HG03520 (cell line): ENCODE measurements around the gene PCA3.

ENCODE experiments used
- ATAC-seq: cut with Tn5 transposase; IDR thresholded peaks from one replicate; pipeline ENCODE4 v1.9.1; 2021; ENCODE audit warnings: mild to moderate bottlenecking, moderate library complexity; ENCODE audit not compliant: unreplicated experiment

Gene PCA3

DNA sequence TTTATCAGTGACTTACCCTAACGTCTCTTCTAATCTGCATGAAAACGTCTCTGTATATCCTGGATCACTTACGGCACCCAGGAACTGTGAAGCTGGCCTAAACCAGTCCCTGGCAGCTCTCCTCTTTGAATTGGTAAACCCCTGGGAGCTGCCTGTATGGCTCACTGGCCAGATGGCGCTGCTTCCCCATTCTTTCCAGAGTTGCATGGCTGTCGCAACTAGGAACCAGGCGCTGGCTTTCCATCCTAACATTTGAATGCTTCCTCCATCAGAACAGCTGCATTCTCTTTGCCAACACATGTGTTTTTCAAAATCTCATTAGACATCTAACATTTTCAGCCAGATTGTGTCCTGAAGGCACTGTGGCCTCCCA lies 8.0 kb upstream of the PCA3 start:
- ATAC-seq = no peak

DNA sequence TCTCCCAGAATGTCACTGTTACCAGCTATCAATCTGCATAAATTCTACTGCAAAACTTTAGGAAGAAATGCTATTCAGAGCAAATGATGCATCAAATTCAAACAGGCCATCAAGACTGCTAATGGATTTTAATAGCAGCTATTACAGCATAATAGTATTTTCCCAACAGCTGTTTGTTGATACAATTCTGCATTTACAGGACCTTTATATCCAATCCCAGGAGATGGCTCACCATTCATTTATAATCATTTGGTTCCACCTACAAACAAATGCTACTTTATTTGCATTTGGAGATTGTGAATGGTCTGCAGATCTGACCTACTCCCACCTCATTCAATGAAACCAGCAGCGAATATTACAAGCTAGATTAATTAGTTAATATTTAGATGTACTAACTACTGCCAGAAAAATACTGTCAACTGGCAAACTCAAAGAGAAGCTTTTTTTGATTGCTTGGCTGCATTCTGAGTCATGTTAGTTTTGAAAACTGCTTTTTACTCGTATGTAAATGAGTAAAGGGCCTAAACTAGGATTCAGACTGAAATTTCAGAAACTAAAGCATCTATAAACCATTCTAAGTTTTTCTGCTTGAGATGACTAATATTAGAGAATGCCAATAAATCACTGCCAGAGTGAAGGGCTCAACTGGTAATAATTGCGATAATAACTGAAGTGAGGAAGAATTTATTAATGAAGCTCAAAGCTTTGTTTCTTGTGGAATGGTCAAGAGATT lies 7.1 kb upstream of the PCA3 start:
- no peak for ATAC-seq

DNA sequence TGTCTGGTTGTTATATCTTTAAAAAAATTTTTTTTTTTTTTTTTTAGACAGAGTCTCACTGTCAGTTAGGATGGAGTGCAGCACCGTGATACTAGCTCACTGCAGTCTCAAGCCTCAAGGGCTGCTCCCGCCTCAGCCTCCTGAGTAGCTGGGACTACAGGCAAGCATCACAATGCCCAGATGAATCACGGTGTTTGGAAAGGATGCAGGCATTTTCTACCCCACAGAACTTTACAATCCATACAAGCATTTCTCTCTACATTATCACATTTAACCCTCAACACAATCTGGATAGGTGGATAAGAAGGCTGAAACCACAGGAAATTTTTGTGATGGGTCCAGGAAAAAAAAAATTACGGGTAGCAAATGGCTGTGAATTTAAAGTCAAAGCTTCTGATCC lies 5.8 kb upstream of the PCA3 start:
- no peak for ATAC-seq

DNA sequence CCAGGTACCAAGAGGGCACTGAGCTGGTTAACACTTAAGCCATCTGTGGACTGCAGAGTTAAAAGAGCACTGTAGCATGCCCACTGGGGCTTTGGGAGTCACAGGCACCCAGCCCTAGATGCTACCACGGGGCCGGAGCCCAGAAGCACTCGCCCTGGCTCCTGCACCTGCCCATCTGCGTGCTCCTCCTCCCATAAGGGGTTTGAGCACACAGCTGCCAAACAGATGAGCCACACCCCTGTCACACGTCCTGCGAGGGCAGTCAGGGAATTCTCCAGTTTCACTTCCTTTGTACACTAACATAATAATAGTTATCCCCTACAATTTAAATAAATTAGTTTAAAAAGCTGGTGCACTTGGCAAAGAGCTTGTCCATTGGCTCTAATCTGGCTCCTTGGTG lies 4.5 kb upstream of the PCA3 start:
- ATAC-seq = no peak

DNA sequence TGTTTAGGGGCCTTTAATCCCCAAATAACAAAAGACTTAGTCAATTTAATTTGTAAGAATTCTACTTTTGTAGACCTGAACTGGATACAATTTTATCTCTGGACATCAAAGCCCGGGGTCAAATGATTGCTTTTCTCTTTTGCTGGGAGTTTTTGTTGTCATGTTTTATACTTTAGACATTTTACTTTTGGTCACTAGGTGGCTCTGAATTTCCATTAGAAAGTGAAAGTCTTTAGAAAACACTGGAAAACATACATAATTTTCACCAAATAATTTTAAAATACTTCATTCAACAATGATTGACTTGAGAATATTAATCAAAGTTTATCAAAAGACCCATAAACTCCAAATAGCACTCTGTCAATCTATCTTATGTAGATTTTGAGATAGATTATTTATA lies 2.8 kb upstream of the PCA3 start:
- no peak for ATAC-seq

DNA sequence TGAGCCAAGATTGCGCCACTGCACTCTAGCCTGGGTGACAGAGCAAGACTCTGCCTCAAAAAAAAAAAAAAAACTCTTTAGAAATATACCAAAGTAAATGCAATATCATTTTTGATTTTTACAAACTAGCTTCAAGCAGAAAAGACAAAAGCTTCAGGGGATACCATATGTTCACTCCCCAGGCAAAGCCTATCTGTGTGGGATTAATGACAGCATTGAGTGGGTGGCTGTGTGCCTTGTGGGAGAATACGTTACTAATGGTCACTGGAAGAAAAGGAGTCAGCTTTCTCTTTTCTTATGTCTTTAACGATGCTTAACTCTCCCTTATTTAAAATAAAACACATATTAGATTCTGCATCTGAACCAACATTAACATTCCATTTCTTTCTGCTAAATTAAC lies 1.9 kb downstream of the PCA3 start:
- ATAC-seq = no peak

DNA sequence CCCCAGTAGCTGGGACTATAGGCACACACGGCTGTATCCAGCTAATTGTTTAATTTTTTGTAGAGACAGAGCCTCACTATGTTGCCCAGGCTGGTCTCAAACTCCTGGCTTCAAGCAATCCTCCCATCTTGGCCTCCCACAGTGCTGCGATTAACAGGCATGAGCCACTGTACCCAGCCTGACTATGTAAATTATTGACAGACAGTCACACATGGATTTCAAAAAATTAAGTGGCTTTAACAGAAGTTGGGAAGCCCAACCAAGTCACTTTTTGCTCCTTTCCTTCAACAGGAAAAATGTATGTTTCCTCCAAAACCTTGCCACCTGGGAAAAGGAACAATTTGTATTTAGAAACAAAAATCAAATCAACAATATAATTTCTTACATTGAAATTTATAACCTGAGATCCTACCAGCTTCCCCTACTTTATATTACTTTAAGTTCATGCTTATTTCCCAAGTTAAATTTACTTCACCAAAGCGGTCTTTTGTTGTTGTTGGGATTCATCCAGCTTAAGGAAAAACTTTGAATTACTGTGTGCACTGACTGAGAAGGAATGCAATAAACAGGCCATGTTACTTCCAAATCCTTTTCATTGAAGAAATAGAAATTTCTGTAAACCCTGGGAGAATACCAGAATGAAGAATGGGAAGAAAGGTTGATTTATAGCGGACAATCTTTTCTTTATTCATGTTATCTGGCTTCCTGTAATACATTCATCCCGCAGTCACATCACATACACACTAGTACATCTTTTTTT lies 8.6 kb downstream of the PCA3 start:
- ATAC-seq = no peak

DNA sequence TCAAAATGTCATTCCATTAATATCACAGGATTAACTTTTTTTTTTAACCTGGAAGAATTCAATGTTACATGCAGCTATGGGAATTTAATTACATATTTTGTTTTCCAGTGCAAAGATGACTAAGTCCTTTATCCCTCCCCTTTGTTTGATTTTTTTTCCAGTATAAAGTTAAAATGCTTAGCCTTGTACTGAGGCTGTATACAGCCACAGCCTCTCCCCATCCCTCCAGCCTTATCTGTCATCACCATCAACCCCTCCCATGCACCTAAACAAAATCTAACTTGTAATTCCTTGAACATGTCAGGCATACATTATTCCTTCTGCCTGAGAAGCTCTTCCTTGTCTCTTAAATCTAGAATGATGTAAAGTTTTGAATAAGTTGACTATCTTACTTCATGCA lies 20.6 kb downstream of the PCA3 start:
- ATAC-seq = no peak

DNA sequence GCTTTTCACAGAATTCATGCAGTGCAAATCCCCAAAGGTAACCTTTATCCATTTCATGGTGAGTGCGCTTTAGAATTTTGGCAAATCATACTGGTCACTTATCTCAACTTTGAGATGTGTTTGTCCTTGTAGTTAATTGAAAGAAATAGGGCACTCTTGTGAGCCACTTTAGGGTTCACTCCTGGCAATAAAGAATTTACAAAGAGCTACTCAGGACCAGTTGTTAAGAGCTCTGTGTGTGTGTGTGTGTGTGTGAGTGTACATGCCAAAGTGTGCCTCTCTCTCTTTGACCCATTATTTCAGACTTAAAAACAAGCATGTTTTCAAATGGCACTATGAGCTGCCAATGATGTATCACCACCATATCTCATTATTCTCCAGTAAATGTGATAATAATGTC lies 21.3 kb downstream of the PCA3 start:
- ATAC-seq = no peak

DNA sequence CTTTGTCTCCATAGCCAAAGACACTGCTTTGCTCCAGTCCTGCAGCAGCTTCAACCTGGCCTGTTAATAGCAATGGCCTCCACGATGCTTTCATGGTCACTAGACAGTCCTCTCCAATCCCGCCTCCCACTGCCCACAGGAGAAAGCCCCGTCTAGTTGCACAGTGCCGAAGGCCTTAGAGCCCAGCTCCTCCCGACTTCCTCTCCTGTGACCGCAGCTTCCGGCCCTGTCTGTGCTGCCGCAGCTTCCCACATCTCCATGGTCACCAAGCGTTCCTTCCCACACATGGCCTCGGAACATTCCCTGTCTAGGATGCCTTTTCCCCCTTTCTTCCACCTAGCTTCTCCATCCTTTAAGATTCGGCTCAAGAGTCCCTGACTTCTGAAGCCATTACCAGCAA lies 23.4 kb downstream of the PCA3 start:
- no peak for ATAC-seq

DNA sequence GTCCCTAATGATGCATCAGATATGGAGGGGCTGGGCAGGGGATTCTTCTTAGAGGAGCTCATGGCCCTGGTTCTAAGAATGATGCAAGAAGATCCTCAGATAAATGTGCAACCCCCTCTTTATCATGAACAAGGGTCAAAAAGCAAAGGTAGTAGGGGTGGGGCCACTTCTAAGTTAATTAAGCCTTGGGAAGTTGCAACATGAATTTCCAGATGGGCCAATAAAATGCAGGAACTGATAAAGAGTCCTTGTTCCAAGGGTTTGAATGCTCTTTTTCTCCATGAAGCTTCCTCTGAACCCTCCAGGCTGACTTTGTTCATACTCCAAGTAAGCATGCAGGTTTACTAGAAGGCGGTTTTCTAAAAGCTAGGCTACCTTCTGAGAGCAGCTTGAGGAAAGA lies 25.6 kb downstream of the PCA3 start:
- no peak for ATAC-seq

DNA sequence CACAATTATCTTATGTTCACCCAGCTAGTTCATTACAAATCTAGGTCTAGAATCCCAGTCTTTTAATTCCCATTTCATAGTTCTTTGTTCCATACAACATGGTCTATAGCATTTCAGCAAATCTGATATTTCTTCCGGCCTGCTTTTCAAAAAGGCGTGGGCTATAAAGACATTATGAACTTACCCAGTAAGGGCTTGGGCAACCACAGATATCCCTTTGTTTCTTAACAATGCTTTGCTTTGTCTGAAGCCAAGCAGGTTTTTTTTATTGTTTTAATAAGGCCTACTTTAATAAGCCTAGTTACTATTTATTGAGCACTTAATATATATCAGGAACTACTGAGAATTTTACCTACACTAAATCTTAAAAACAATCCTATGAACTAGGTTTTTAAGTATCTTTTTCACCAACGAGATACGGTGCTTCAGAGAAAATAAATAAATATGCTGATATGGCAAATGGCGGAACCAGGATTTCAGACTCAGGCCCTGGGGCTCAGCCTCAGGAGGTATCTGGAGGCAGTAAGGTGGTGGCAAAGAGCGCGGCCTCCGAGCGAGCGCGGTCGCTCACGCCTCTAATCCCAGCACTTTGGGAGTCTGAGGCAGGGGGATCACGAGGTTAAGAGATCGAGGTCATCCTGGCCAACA lies 29.7 kb downstream of the PCA3 start:
- ATAC-seq = no peak

DNA sequence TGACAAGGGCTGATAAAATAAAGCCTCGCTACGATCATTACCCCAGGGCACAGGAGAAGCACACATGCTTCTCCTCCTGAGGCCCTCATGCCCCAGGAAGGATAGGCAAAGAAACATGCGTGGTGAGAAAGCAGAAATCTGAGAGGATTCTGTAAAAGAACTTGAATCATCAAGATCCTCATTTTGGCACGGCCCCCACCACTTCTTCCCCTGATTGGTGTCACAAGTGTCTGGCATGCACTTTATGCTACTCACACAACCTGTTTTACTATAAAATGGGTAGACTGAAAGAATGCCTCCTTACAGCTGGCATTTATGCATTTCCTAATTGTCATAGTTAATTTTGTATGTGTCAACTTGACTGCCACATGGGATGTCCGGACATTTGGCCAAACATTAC lies 32.1 kb downstream of the PCA3 start:
- no peak for ATAC-seq

DNA sequence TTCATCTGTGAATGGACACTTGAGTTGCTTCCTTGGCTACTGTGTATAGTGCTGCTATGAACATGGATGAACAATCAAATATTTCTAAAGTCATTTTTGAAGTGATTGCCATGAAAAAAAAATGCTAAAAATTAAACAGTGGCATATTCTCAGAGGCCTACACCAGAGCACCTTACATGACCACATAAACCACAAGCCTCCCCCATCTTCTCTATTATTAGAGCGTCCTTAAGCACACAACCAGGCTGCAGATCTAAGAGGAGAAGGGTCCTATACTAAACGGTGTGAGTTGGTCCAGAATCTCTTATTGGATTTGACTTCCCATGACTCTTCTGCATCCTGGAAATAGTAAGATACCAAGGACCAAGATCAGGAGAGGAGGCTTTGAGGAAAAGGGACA lies 34.3 kb downstream of the PCA3 start:
- ATAC-seq = no peak

DNA sequence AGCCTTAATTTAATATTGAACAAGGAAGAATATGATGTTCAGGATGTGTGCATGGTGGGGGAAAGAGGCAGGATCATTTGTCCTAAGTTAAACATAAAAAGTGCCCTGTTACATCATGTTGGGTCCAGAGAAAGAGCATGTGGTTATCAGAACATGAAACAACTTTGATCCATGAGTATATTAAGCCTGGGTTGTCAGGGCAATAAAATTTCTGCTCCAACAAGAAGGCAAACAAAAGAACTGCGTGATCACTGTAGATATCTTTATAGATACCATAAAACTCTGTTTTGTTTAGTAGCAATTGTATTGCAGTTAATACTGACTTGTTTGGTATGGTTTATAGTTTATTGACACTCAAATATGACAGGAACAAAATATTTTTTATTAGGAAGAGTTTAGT lies 35.2 kb downstream of the PCA3 start:
- ATAC-seq = no peak

DNA sequence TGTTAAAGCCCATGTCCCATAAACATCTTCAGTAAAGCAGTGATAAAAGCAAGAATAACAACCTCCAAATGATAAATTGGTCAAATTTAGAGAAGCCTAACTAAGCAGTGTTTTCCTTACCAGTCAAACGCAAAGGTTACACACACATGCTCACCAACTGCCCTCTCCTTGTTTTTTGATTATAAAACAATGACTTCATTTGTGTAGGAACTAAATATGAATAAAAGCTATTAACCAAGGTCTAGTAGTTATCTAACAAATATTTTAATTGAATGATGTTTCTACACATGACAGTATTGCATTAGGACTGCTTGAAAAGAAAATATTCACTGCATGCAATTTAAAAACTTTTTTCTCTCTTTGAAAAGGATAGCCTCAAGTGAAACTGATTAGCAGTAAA lies 36.7 kb downstream of the PCA3 start:
- ATAC-seq = no peak

DNA sequence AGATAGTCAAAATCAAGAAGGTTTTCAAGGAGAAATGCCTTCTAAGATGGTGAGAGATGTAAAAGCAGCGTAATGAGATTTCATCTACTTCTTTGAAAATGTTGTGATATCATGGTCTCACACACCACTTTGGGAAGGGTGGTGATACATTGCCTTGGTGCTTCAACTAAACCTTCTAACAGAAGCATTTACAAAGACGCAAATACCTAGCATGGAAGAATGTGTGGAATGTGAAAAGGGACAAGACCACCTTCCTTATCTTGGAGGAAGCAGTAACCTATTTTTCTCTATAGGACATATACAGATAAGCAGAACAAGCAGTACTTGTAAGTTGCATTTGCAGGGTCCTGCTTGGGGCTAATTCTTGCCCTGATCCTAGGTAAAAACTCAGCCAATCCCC lies 38.8 kb downstream of the PCA3 start:
- ATAC-seq = no peak

DNA sequence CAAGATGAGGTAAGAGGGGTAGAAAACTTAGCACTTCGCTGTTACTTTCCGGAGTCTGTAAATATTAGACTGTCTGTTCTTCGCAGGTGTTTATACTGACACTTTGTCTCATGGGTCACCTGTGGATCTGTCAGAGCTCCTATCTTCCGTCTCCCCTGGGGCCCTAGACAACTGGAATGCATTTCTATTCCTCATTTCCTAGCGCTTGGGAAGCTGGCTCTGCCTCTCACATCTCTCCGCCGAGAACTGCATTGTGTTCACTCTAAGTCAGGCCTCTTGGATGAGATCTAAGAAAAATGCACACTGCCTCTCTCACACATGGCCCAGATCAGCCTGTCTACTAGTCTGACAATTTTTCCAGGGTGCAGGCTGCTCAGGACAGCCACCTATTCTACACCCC lies 39.5 kb downstream of the PCA3 start:
- no peak for ATAC-seq

DNA sequence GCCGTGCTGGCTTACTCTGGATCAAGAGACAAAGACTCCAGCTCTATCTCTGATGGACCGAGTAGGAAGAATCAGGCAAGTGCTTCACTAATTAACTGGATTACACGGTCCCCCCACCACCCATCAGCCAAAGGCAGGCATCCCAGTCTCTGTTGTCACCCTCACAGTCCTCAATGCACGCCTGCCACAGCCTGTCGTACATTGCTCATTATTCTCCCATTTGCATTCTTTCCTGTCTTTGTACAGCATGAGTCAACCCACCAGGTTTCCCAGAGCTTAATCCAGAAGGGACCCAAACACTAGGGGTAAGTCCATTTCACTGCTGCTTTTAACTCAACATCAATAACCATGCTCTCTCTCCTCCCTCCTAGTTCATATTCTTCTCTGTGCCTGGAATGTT lies 44.4 kb downstream of the PCA3 start:
- no peak for ATAC-seq

DNA sequence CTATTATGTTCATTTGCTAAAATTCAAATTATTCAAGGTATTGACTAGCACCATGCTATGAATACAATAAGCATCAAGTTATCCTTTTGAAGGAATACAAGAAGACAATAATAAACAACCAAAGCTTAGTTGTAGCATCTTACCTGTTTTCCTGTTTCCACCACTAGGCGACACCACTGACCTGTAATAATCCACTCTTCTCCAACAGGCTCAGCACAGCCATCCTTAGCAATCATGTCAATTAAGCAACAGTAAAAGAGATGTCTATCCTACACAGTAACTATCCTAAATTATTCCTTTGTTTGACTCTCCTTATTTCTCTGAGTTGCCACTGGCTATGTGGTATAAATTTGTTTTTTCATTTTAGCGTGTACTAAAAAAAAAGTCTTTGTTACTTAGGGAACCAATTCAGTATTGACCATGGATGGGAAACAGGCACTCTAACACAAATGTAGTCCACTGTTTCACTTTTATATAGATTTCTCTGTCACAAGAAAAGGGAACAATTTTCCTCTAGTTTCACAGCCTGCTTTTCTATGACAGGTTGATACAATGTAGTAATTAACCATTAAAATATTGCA lies 46.2 kb downstream of the PCA3 start:
- ATAC-seq = peak; percentile 73

DNA sequence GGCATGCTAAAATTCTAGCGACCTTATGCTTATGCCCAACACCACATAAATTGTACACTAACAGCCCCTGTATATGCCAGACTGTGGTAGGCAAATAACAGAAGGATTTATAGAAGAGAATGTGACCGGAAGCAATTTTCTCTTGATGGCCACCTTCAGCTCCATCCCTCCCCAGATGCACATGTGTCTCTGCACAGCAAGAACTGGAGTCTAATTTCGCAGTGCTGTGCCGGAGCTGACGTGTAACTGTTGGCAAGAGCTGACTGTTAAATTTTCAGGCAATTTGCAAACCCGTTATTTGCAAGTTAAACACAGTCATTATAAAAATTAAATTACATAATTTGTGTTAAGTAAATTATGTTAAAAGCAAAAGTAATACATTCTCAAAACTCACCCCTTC lies 48.4 kb downstream of the PCA3 start:
- ATAC-seq = no peak

DNA sequence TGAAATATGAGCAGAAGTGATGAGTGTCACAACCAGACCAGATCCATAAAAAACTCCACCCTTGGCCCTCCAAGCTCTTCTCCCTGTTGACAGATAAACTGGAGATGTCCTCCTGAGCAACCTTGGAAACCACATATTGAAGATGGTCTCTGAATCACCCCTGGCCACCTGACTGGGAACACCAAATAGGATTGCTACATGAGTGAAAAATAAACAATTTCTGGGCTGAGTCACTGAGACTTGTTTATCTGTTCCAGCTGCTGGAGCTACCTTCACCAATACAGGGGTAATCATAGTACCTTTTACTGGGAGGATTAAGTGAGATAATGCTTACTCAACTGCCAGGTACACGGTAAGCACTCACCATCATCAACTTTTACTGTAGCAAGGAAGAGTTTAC lies 53.3 kb downstream of the PCA3 start:
- no peak for ATAC-seq
